ENCODE measurements around the gene VIL1.

The VIL1 gene

GRCh38 chr2:218395090-218395444 is 23.9 kb upstream of the VIL1 start:
- peaks cover 38 to 41% of the 10 kb centered on the region in 2 donors for H3K4me1 ChIP-seq (ENCODE audit: control insufficient read depth in 2 of 2, insufficient read depth in 2 of 2, low read length in 2 of 2)
- no peaks in the 10 kb centered on the region for H3K36me3 ChIP-seq (ENCODE audit: control insufficient read depth in 2 of 2, insufficient read depth in 2 of 2, low read length in 2 of 2)
- H3K27me3 ChIP-seq (ENCODE audit: control insufficient read depth in 2 of 2, insufficient read depth in 2 of 2, low read length in 2 of 2): no peaks in the 10 kb centered on the region
- no peak overlapping the region for H3K27ac ChIP-seq (ENCODE audit: low read depth in 2 of 2, low read length in 2 of 2)
- H3K9ac ChIP-seq (ENCODE audit: low read depth in 1 of 2, low read length in 2 of 2): no peak overlapping the region
- H3K4me3 ChIP-seq (ENCODE audit: low read length in 2 of 2): no peak overlapping the region
- no peaks in the 10 kb centered on the region for H3K9me3 ChIP-seq (ENCODE audit: control insufficient read depth in 2 of 2, low read length in 2 of 2)

- peak overlapping the region; percentile 85 to 89 for H3K4me3 ChIP-seq (ENCODE audit: low read length in 2 of 2)
- peaks cover 38 to 41% of the 10 kb centered on the region in 2 donors for H3K4me1 ChIP-seq (ENCODE audit: control insufficient read depth in 2 of 2, insufficient read depth in 2 of 2, low read length in 2 of 2)
- H3K27ac ChIP-seq (ENCODE audit: low read depth in 2 of 2, low read length in 2 of 2): peak overlapping the region; percentile 99 to 100
- H3K9me3 ChIP-seq (ENCODE audit: control insufficient read depth in 2 of 2, low read length in 2 of 2): no peaks in the 10 kb centered on the region
- no peaks in the 10 kb centered on the region for H3K36me3 ChIP-seq (ENCODE audit: control insufficient read depth in 2 of 2, insufficient read depth in 2 of 2, low read length in 2 of 2)
- H3K9ac ChIP-seq (ENCODE audit: low read depth in 1 of 2, low read length in 2 of 2): peak overlapping the region; percentile 74 to 92
- no peaks in the 10 kb centered on the region for H3K27me3 ChIP-seq (ENCODE audit: control insufficient read depth in 2 of 2, insufficient read depth in 2 of 2, low read length in 2 of 2)
Measured at GRCh38 chr2:218395456-218395825, 23.5 kb upstream of the VIL1 start.

GRCh38 chr2:218395826-218396687 is 22.9 kb upstream of the VIL1 start:
- H3K27ac ChIP-seq (ENCODE audit: low read depth in 2 of 2, low read length in 2 of 2): peak overlapping the region; percentile 99 to 100

GRCh38 chr2:218396688-218397462 is 22.0 kb upstream of the VIL1 start:
- no peaks in the 10 kb centered on the region for H3K27me3 ChIP-seq (ENCODE audit: control insufficient read depth in 2 of 2, insufficient read depth in 2 of 2, low read length in 2 of 2)
- no peaks in the 10 kb centered on the region for H3K9me3 ChIP-seq (ENCODE audit: control insufficient read depth in 2 of 2, low read length in 2 of 2)
- H3K9ac ChIP-seq (ENCODE audit: low read depth in 1 of 2, low read length in 2 of 2): peak overlapping the region; percentile 92 to 95
- H3K4me1 ChIP-seq (ENCODE audit: control insufficient read depth in 2 of 2, insufficient read depth in 2 of 2, low read length in 2 of 2): peaks cover 46 to 51% of the 10 kb centered on the region in 2 donors
- H3K36me3 ChIP-seq (ENCODE audit: control insufficient read depth in 2 of 2, insufficient read depth in 2 of 2, low read length in 2 of 2): peaks cover 4 to 5% of the 10 kb centered on the region in 2 donors
- peak overlapping the region; percentile 99 to 100 for H3K27ac ChIP-seq (ENCODE audit: low read depth in 2 of 2, low read length in 2 of 2)
- H3K4me3 ChIP-seq (ENCODE audit: low read length in 2 of 2): peak overlapping the region; percentile 85 to 89

More at GRCh38 chr2:218395826-218396687, 22.9 kb upstream of the VIL1 start:
- Histone ChIP-seq H3K4me3 (ENCODE audit: low read length in 2 of 2) (peak overlapping the region; percentile 85 to 89), H3K9ac (ENCODE audit: low read depth in 1 of 2, low read length in 2 of 2) (peak overlapping the region; percentile 92 to 95), H3K9me3 (ENCODE audit: control insufficient read depth in 2 of 2, low read length in 2 of 2) (no peaks in the 10 kb centered on the region), H3K27me3 (ENCODE audit: control insufficient read depth in 2 of 2, insufficient read depth in 2 of 2, low read length in 2 of 2) (no peaks in the 10 kb centered on the region), H3K4me1 (ENCODE audit: control insufficient read depth in 2 of 2, insufficient read depth in 2 of 2, low read length in 2 of 2) (peaks cover 39 to 43% of the 10 kb centered on the region in 2 donors), H3K36me3 (ENCODE audit: control insufficient read depth in 2 of 2, insufficient read depth in 2 of 2, low read length in 2 of 2) (no peaks in the 10 kb centered on the region)

- Histone ChIP-seq H3K36me3 (ENCODE audit: control insufficient read depth in 2 of 2, insufficient read depth in 2 of 2, low read length in 2 of 2) (peaks cover 8 to 11% of the 10 kb centered on the region in 2 donors), H3K4me3 (ENCODE audit: low read length in 2 of 2) (peak overlapping the region; percentile 85 to 89), H3K4me1 (ENCODE audit: control insufficient read depth in 2 of 2, insufficient read depth in 2 of 2, low read length in 2 of 2) (peaks cover 52 to 56% of the 10 kb centered on the region in 2 donors), H3K27me3 (ENCODE audit: control insufficient read depth in 2 of 2, insufficient read depth in 2 of 2, low read length in 2 of 2) (no peaks in the 10 kb centered on the region), H3K9ac (ENCODE audit: low read depth in 1 of 2, low read length in 2 of 2) (peak overlapping the region; percentile 92 to 95), H3K27ac (ENCODE audit: low read depth in 2 of 2, low read length in 2 of 2) (peak overlapping the region; percentile 99 to 100), H3K9me3 (ENCODE audit: control insufficient read depth in 2 of 2, low read length in 2 of 2) (no peaks in the 10 kb centered on the region)
Measured at GRCh38 chr2:218397463-218397819, 21.5 kb upstream of the VIL1 start.

- Histone ChIP-seq H3K9ac (ENCODE audit: low read depth in 1 of 2, low read length in 2 of 2) (peak overlapping the region; percentile 92 to 95), H3K4me1 (ENCODE audit: control insufficient read depth in 2 of 2, insufficient read depth in 2 of 2, low read length in 2 of 2) (peaks cover 52 to 56% of the 10 kb centered on the region in 2 donors)
Measured at GRCh38 chr2:218397820-218398436, 21.0 kb upstream of the VIL1 start.

GRCh38 chr2:218398437-218399390 is 20.2 kb upstream of the VIL1 start:
- Histone ChIP-seq H3K9me3 (ENCODE audit: control insufficient read depth in 2 of 2, low read length in 2 of 2) (no peaks in the 10 kb centered on the region), H3K4me3 (ENCODE audit: low read length in 2 of 2) (peak overlapping the region; percentile 85 to 89), H3K36me3 (ENCODE audit: control insufficient read depth in 2 of 2, insufficient read depth in 2 of 2, low read length in 2 of 2) (peaks cover 19 to 21% of the 10 kb centered on the region in 2 donors), H3K9ac (ENCODE audit: low read depth in 1 of 2, low read length in 2 of 2) (peak overlapping the region; percentile 92 to 95), H3K27ac (ENCODE audit: low read depth in 2 of 2, low read length in 2 of 2) (peak overlapping the region; percentile 99 to 100), H3K27me3 (ENCODE audit: control insufficient read depth in 2 of 2, insufficient read depth in 2 of 2, low read length in 2 of 2) (no peaks in the 10 kb centered on the region), H3K4me1 (ENCODE audit: control insufficient read depth in 2 of 2, insufficient read depth in 2 of 2, low read length in 2 of 2) (peaks cover 51 to 56% of the 10 kb centered on the region in 2 donors)

More at GRCh38 chr2:218397820-218398436, 21.0 kb upstream of the VIL1 start:
- Histone ChIP-seq H3K36me3 (ENCODE audit: control insufficient read depth in 2 of 2, insufficient read depth in 2 of 2, low read length in 2 of 2) (peaks cover 13% of the 10 kb centered on the region in 2 donors), H3K27me3 (ENCODE audit: control insufficient read depth in 2 of 2, insufficient read depth in 2 of 2, low read length in 2 of 2) (no peaks in the 10 kb centered on the region), H3K9me3 (ENCODE audit: control insufficient read depth in 2 of 2, low read length in 2 of 2) (no peaks in the 10 kb centered on the region), H3K27ac (ENCODE audit: low read depth in 2 of 2, low read length in 2 of 2) (peak overlapping the region; percentile 99 to 100), H3K4me3 (ENCODE audit: low read length in 2 of 2) (peak overlapping the region; percentile 85 to 89)

GRCh38 chr2:218399391-218400166 is 19.3 kb upstream of the VIL1 start, which contains the start of gene CTDSP1:
Gene CTDSP1 (plus strand): TSS chr2:218399868. CDS start chr2:218400091, 223 bp downstream.
- peaks cover 46 to 50% of the 10 kb centered on the region in 2 donors for H3K4me1 ChIP-seq (ENCODE audit: control insufficient read depth in 2 of 2, insufficient read depth in 2 of 2, low read length in 2 of 2)

More at GRCh38 chr2:218399391-218400166, 19.3 kb upstream of the VIL1 start, which contains the start of gene CTDSP1:
- no peaks in the 10 kb centered on the region for H3K27me3 ChIP-seq (ENCODE audit: control insufficient read depth in 2 of 2, insufficient read depth in 2 of 2, low read length in 2 of 2)
- peak within 1 kb of the TSS; percentile 80 to 85 for H3K4me3 ChIP-seq (ENCODE audit: low read length in 2 of 2)
- peak within 1 kb of the TSS; percentile 90 to 93 for H3K9ac ChIP-seq (ENCODE audit: low read depth in 1 of 2, low read length in 2 of 2)
- H3K27ac ChIP-seq (ENCODE audit: low read depth in 2 of 2, low read length in 2 of 2): peak within 1 kb of the TSS; percentile 99 to 100
- H3K36me3 ChIP-seq (ENCODE audit: control insufficient read depth in 2 of 2, insufficient read depth in 2 of 2, low read length in 2 of 2): peaks cover 25 to 29% of the 10 kb centered on the region in 2 donors
- no peaks in the 10 kb centered on the region for H3K9me3 ChIP-seq (ENCODE audit: control insufficient read depth in 2 of 2, low read length in 2 of 2)
